Activated CD4-positive, alpha-beta memory T cell treated with anti-CD3 and anti-CD28 coated beads, Interleukin-2, amount 10 ng/mL, durations not matched to agents 7 days and 5 days (primary cell): ENCODE measurements around the gene ANXA8. TPM values are rescaled to one million over a fixed set of nuclear protein-coding genes. Genes with fewer than 3 reads are reported as not detected.

Experiments used
- CTCF ChIA-PET: fragments of 350-600 bp; sonication (Branson Sonifier 250); formaldehyde crosslinking; loops from one replicate; lab custom pipeline; 2021; ENCODE audit warnings: antibody characterized with exemption, inconsistent platforms; lab: Charles Lee
- POLR2A ChIA-PET: fragments of 350-600 bp; sonication (Branson Sonifier 250); formaldehyde crosslinking; loops from one replicate; lab custom pipeline; 2021; ENCODE audit warnings: antibody characterized with exemption; lab: Charles Lee
- DNase-seq: peaks from one replicate; pipeline ENCODE4 v3.0.0-alpha.2; 2020
- H3K27ac Mint-ChIP-seq: one replicate; pipeline ENCODE4 v1.8.0; 2021; ENCODE audit warnings: mild to moderate bottlenecking, mixed read lengths
- H3K27me3 Mint-ChIP-seq: one replicate; pipeline ENCODE4 v1.8.0; 2021; ENCODE audit warnings: mixed read lengths
- H3K36me3 Mint-ChIP-seq: one replicate; pipeline ENCODE4 v1.8.0; 2021; ENCODE audit warnings: low read depth, mixed read lengths
- H3K4me1 Mint-ChIP-seq: one replicate; pipeline ENCODE4 v1.8.0; 2021; ENCODE audit warnings: mixed read lengths
- H3K4me3 Mint-ChIP-seq: one replicate; pipeline ENCODE4 v1.8.0; 2021; ENCODE audit warnings: mild to moderate bottlenecking, mixed read lengths
- H3K9me3 Mint-ChIP-seq: one replicate; pipeline ENCODE4 v1.8.0; 2021; ENCODE audit warnings: mixed read lengths
- total RNA-seq, 2 experiments: library from RNA; stranded (reverse); gene quantifications; one replicate each; pipeline ENCODE4 v1.2.3, GENCODE V29; 2021

ANXA8 gene
- total RNA-seq, 2 experiments from 2014 or later = 0.78 to 1.2 TPM

DNA sequence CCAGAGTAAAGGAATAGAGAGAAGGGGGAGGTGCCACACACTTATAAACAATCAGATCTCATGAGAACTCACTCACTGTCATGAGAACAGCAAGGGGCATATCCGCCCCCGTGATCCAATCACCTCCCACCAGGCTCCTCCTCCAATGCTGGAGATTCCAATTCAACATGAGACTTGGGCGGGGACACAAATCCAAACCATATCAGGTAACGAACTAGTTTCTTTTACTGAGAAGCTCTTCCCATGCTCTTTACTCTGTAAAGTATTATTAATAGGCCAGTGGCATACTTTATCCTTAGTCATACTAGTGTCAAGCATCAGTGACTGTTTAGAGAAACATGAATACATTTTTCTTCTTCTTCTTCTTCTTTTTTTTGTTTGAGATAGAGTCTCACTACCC, 60.4 kb downstream of the ANXA8 start:
- Mint-ChIP-seq H3K27me3 (peaks cover 3% of the 10 kb centered on the region), H3K9me3 (no peaks in the 10 kb centered on the region), H3K36me3 (no peaks in the 10 kb centered on the region), H3K4me3 (no peak overlapping the region), H3K27ac (no peak overlapping the region), H3K4me1 (no peaks in the 10 kb centered on the region)
- ChIA-PET POLR2A (no interaction called here), CTCF (no interaction called here)
- DNase-seq = no peak

DNA sequence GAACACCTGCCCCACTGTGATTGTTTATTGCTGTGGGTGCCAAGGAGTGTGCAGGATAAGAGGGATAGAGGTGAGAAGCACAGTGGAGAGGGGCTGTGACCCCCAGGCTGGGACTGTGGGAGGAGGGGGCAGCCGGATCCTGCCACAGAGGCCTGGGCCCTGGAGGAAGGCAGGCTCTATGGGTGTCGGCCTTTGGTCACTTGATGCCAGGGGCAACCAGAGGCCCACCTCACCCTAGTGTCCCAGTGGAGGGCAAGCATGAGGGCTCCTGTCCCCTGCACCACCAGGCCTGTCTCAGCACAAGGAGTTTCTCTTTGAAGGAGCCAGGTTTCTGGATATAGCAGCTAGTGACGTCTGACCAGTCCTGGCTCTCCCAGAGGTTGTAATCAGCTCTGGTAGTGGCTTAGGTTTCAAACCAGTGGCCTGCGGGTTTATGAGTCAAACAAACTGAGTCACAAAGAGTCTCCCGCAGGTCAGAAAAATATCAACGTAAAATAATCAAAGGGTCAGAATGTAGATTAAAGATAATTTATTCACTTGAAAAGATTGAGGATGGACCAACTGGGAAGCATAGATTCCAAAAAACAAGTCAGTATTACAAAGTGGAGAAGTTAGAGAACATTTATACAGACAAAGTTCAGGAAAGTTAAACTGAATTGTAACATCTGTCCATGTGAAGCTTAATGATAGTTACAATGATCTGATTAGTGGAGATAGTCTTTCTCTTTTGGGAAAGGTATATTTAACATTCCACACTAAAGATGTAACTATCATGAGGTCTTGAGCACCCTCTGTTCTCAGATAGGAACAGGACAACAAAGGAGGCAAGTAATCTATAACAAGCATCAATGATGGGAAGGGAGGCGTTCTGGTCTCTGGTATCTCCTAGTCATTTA, 62.6 kb downstream of the ANXA8 start:
- H3K4me1 Mint-ChIP-seq = no peaks in the 10 kb centered on the region
- no peaks in the 10 kb centered on the region for H3K36me3 Mint-ChIP-seq
- H3K27me3 Mint-ChIP-seq = peaks cover 3% of the 10 kb centered on the region
- CTCF ChIA-PET = no interaction called here
- H3K27ac Mint-ChIP-seq = no peak overlapping the region
- DNase-seq = no peak
- no peaks in the 10 kb centered on the region for H3K9me3 Mint-ChIP-seq
- POLR2A ChIA-PET = no interaction called here
- no peak overlapping the region for H3K4me3 Mint-ChIP-seq

DNA sequence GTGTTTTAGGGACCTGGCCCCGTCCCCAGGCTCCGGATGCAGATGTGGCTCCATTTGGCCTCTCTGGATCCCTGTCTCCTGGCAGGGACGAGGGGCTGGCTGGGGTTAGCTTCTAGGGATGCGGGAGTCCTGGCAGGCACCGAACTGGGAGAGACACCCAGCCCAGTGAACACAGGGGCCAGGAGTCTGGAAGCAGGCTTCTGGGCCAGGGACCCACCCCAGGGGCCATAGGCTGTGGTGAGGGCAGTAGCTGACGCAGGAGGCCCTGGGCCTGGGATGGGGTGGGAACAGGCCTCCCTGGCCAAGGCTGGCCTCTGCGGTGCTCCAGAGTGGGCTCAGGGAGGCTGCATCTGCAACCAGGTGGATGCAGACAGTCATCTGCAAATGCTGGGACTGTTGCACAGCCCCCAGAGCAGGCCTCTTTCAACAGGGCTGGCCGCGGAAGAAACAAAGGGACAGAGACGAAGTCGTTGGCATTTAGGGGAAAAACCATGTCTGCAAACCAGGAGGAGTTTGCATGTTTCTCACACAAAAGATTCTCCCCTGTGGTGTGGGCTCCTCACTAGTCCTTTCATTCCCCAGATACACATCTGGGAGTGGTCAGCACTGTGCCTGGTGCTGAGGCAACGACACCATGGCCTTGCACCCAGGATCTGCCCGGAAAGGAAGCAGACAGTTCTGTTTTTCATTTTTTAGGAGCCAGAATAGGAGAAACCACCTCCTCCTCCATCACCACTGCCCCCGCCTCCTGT, 63.4 kb downstream of the ANXA8 start:
- CTCF ChIA-PET = no interaction called here
- POLR2A ChIA-PET = no interaction called here
- Mint-ChIP-seq H3K27me3 (peaks cover 3% of the 10 kb centered on the region), H3K36me3 (no peaks in the 10 kb centered on the region), H3K9me3 (no peaks in the 10 kb centered on the region), H3K4me1 (no peaks in the 10 kb centered on the region), H3K27ac (no peak overlapping the region), H3K4me3 (no peak overlapping the region)
- DNase-seq = no peak

DNA sequence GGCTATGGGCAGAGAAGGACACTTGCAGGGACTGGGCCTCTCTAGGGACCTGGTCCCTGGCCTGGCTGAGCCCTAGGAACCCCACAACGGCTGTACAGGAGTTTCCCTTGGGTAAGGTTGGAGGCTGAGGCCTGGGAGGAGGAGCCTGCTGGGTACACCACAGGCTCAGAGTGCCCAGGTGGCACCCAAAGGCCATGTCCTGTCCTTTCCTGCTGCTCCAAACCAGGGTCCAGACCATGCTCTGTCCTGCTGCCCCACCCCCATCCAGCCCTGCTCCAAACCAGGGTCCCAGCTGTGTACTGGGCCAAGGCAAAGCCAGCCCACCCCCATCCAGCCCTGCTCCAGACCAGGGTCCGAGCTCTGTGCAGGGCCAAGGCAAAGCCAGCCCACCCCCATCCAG, 64.5 kb downstream of the ANXA8 start:
- POLR2A ChIA-PET = no interaction called here
- H3K27me3 Mint-ChIP-seq = peaks cover 3% of the 10 kb centered on the region
- no peaks in the 10 kb centered on the region for H3K4me1 Mint-ChIP-seq
- no peaks in the 10 kb centered on the region for H3K36me3 Mint-ChIP-seq
- CTCF ChIA-PET = no interaction called here
- no peak for DNase-seq
- no peaks in the 10 kb centered on the region for H3K9me3 Mint-ChIP-seq
- H3K4me3 Mint-ChIP-seq = no peak overlapping the region
- H3K27ac Mint-ChIP-seq = no peak overlapping the region

DNA sequence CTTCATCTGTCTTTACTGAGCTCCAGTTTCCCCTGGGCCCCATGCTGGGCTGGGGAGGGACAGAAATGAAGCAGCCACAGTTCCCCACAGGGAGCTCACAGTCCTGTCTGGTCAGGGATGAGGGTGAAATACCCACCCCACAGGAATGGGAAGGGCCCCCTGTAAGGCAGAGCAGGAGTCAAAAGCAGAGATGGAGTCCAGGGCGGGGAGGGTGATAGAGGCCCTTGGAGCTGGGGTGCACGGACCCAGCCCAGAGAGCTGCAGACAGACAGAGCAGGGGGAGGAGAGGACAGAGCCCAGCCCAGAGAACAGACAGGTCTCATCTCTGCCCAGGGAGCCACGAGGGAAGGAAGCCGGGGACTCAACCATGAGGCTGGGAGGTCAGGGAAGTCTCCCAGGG, 64.9 kb downstream of the ANXA8 start:
- no peak for DNase-seq
- ChIA-PET CTCF (no interaction called here), POLR2A (no interaction called here)
- H3K4me1 Mint-ChIP-seq = no peaks in the 10 kb centered on the region
- no peak overlapping the region for H3K27ac Mint-ChIP-seq
- no peak overlapping the region for H3K4me3 Mint-ChIP-seq
- H3K9me3 Mint-ChIP-seq = no peaks in the 10 kb centered on the region
- no peaks in the 10 kb centered on the region for H3K36me3 Mint-ChIP-seq
- H3K27me3 Mint-ChIP-seq = peaks cover 3% of the 10 kb centered on the region

DNA sequence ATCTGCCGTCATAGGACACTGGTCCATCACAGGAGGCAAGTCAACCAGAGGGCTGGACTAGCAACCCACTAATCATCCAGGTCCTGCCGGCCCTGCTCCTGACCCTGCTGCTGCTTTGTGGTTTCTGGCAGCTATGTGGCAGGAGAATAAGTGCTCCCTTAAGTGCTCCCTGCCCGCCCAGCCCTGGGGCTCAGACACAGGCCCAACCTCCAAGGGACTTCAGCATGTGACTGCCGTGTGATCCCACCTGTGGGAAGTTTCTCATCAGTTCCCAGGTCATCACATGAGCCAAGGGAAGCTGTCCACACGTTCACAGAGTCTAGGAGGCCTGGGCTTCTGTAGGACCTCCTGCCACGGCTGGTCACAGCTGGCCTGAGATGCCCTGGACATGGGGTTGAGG, 65.6 kb downstream of the ANXA8 start:
- ChIA-PET CTCF (no interaction called here), POLR2A (no interaction called here)
- Mint-ChIP-seq H3K36me3 (no peaks in the 10 kb centered on the region), H3K27ac (no peak overlapping the region), H3K27me3 (no peaks in the 10 kb centered on the region), H3K4me1 (no peaks in the 10 kb centered on the region), H3K9me3 (no peaks in the 10 kb centered on the region), H3K4me3 (no peak overlapping the region)
- no peak for DNase-seq

Other genes with a start within 250 kb of the ANXA8 start
- gene GDF10, start 183.9 kb downstream of the ANXA8 start, total RNA-seq = not detected
- gene GDF2, start 161.7 kb downstream of the ANXA8 start, total RNA-seq = not detected
- gene RBP3, start 135.8 kb downstream of the ANXA8 start, total RNA-seq = not detected
- gene ZNF488, start 99.8 kb downstream of the ANXA8 start, total RNA-seq = under 1 TPM; 0.08 to 0.10 TPM
- gene FAM25G, start 7.6 kb upstream of the ANXA8 start, total RNA-seq = not detected
- gene AGAP9, start 39.5 kb upstream of the ANXA8 start, total RNA-seq = 1 to 10 TPM; 5.6 to 6.2 TPM